NCI-H2196 (cell line): ENCODE results near the gene TAC3.
"Not testable (repeated sequence)": the region's sequence is repeated elsewhere in the genome, so short reads cannot be mapped to it uniquely, and the experiment has no call there.

Experiments used
- DNase-seq: peaks from one replicate; lab custom pipeline; 2025; ENCODE audit not compliant: unreplicated experiment; lab: John Stamatoyannopoulos, UW

TAC3 gene

GRCh38 chr12:57037264-57037663 is 20.9 kb upstream of the TAC3 start:
- DNase-seq, result no peak

- no peak for DNase-seq
These were observed 17.1 kb upstream of the TAC3 start for GRCh38 chr12:57033431-57033830.

GRCh38 chr12:57031789-57032188 is 15.5 kb upstream of the TAC3 start:
- DNase-seq, result no peak

GRCh38 chr12:57031138-57031725 is 14.9 kb upstream of the TAC3 start:
- peak; percentile 80 for DNase-seq

GRCh38 chr12:57029457-57029856 is 13.1 kb upstream of the TAC3 start:
- no peak for DNase-seq

GRCh38 chr12:57027805-57028153 is 11.4 kb upstream of the TAC3 start:
- DNase-seq, result no peak

GRCh38 chr12:57027011-57027804 is 10.9 kb upstream of the TAC3 start:
- no peak for DNase-seq

- DNase-seq, result no peak
These were observed 8.9 kb upstream of the TAC3 start for GRCh38 chr12:57025196-57025595.

GRCh38 chr12:57022324-57022723 is 6.0 kb upstream of the TAC3 start:
- DNase-seq, result not testable (repeated sequence)

GRCh38 chr12:57019983-57020719 is 3.8 kb upstream of the TAC3 start:
- no peak for DNase-seq

GRCh38 chr12:57018906-57019305 is 2.6 kb upstream of the TAC3 start:
- DNase-seq, result no peak

- not testable (repeated sequence) for DNase-seq
These were observed 2.0 kb upstream of the TAC3 start for GRCh38 chr12:57018353-57018752.

GRCh38 chr12:57012600-57013465 is 3.5 kb downstream of the TAC3 start:
- DNase-seq, result no peak

GRCh38 chr12:57011438-57012424 is 4.6 kb downstream of the TAC3 start:
- no peak for DNase-seq

- no peak for DNase-seq
These were observed 5.6 kb downstream of the TAC3 start for GRCh38 chr12:57010627-57011247.

GRCh38 chr12:57009949-57010626 is 6.2 kb downstream of the TAC3 start:
- DNase-seq, result no peak

GRCh38 chr12:57008178-57008577 is 8.2 kb downstream of the TAC3 start:
- peak; percentile 60 for DNase-seq

GRCh38 chr12:57006809-57007475 is 9.4 kb downstream of the TAC3 start:
- DNase-seq, result no peak
